Measurements from ENCODE around the gene HOOK2. TPM values are rescaled to one million over a fixed set of nuclear protein-coding genes. Genes with fewer than 3 reads are reported as not detected.

HOOK2 gene
- total and polyA plus RNA-seq, 2 of the 13 experiments (the other 11 are each of a cell fraction or from before 2014, with no cell fraction given) = 9.2 to 12.9 TPM

DNA sequence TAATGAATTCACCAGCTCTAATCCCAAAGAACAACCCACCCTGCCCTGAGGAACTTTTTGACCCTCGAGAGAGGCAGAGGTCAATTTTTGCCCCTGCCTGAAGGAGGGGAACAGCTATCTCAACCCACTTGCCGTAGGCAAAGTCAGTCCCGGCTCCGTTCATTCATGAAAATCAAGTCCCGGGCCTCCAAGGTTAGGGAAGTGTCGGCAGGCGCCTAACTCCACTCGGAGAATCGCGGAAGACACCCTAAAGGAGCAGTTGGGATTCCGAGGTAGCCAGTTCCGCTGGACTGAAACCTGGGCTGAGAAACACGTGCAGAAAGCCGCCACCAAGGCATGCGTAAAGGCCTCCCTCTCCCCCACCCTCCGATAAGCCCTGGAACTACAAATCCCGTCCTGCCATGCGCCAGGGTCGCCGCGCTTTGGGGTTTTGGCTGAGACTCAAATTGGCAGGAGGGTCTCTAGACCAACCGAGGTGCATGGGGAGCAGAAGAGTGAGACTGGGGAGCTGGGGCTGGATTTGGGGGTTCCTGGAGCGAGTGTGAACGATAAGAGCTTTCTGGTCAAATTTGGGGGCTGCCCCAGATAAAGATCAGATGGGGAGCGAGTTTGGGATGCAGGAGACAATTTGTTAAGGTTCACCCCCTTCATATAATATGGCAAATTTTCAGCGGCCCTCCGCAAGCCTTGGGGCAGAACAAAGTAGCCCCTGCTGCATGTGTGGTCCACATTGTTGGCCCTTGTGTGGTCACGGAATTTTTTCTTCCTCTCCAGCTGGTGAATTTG is 51.5 kb downstream of the HOOK2 start, which contains the start of gene TNPO2 (continued):
- TF ChIP-seq, protein P1, sequence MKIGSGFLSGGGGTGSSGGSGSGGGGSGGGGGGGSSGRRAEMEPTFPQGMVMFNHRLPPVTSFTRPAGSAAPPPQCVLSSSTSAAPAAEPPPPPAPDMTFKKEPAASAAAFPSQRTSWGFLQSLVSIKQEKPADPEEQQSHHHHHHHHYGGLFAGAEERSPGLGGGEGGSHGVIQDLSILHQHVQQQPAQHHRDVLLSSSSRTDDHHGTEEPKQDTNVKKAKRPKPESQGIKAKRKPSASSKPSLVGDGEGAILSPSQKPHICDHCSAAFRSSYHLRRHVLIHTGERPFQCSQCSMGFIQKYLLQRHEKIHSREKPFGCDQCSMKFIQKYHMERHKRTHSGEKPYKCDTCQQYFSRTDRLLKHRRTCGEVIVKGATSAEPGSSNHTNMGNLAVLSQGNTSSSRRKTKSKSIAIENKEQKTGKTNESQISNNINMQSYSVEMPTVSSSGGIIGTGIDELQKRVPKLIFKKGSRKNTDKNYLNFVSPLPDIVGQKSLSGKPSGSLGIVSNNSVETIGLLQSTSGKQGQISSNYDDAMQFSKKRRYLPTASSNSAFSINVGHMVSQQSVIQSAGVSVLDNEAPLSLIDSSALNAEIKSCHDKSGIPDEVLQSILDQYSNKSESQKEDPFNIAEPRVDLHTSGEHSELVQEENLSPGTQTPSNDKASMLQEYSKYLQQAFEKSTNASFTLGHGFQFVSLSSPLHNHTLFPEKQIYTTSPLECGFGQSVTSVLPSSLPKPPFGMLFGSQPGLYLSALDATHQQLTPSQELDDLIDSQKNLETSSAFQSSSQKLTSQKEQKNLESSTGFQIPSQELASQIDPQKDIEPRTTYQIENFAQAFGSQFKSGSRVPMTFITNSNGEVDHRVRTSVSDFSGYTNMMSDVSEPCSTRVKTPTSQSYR (CRISPR knock-in tag; IDR thresholded peaks at IDR 0.05; ENCODE audit: borderline replicate concordance) = peak; percentile 16; the same call in 1 of the 2 replicates
- no peak for TF ChIP-seq KLF11 (CRISPR knock-in tag; IDR thresholded peaks at IDR 0.05)
- no peak for TF ChIP-seq ESRRA (CRISPR knock-in tag; IDR thresholded peaks at IDR 0.05; ENCODE audit: low read depth)
- no peak; the same call in 1 of the 2 replicates for TF ChIP-seq LCORL (IDR thresholded peaks at IDR 0.05)
- peak; percentile 47; the same call in 1 of the 2 replicates for TF ChIP-seq LCORL (CRISPR knock-in tag; IDR thresholded peaks at IDR 0.05)
- no peak for TF ChIP-seq ZSCAN9 (CRISPR knock-in tag; IDR thresholded peaks at IDR 0.05; ENCODE audit: borderline replicate concordance)
- peak; percentile 23; the same call in 1 of the 2 replicates for TF ChIP-seq ZBTB7A (CRISPR knock-in tag; IDR thresholded peaks at IDR 0.05)
- TF ChIP-seq YY1 (IDR thresholded peaks at IDR 0.05; ENCODE audit: insufficient read depth, insufficient replicate concordance, low read depth, low read length) = peak; percentile 43
- TF ChIP-seq, protein P2, sequence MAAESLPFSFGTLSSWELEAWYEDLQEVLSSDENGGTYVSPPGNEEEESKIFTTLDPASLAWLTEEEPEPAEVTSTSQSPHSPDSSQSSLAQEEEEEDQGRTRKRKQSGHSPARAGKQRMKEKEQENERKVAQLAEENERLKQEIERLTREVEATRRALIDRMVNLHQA (CRISPR knock-in tag; IDR thresholded peaks at IDR 0.05) = no peak
- no peak for TF ChIP-seq GABPA (IDR thresholded peaks at IDR 0.05; ENCODE audit: low read depth, low read length)
- peak; percentile 72 for TF ChIP-seq GABPA (CRISPR knock-in tag; IDR thresholded peaks at IDR 0.05; ENCODE audit: low read depth)
- no peak for TF ChIP-seq PHB2 (IDR thresholded peaks at IDR 0.05; ENCODE audit: partially characterized antibody)
- TF ChIP-seq POGZ (CRISPR knock-in tag; IDR thresholded peaks at IDR 0.05) = 0 out of 2 replicates have a peak, but pooled peaks have one; percentile 4
- TF ChIP-seq, protein P3, sequence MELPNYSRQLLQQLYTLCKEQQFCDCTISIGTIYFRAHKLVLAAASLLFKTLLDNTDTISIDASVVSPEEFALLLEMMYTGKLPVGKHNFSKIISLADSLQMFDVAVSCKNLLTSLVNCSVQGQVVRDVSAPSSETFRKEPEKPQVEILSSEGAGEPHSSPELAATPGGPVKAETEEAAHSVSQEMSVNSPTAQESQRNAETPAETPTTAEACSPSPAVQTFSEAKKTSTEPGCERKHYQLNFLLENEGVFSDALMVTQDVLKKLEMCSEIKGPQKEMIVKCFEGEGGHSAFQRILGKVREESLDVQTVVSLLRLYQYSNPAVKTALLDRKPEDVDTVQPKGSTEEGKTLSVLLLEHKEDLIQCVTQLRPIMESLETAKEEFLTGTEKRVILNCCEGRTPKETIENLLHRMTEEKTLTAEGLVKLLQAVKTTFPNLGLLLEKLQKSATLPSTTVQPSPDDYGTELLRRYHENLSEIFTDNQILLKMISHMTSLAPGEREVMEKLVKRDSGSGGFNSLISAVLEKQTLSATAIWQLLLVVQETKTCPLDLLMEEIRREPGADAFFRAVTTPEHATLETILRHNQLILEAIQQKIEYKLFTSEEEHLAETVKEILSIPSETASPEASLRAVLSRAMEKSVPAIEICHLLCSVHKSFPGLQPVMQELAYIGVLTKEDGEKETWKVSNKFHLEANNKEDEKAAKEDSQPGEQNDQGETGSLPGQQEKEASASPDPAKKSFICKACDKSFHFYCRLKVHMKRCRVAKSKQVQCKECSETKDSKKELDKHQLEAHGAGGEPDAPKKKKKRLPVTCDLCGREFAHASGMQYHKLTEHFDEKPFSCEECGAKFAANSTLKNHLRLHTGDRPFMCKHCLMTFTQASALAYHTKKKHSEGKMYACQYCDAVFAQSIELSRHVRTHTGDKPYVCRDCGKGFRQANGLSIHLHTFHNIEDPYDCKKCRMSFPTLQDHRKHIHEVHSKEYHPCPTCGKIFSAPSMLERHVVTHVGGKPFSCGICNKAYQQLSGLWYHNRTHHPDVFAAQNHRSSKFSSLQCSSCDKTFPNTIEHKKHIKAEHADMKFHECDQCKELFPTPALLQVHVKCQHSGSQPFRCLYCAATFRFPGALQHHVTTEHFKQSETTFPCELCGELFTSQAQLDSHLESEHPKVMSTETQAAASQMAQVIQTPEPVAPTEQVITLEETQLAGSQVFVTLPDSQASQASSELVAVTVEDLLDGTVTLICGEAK (IDR thresholded peaks at IDR 0.05) = no peak
- TF ChIP-seq, protein P3 (CRISPR knock-in tag; IDR thresholded peaks at IDR 0.05) = 0 out of 2 replicates have a peak, but pooled peaks have one; percentile 34
- TF ChIP-seq PCBP1 (IDR thresholded peaks at IDR 0.05; ENCODE audit: borderline replicate concordance, low read depth, low read length) = 0 out of 2 replicates have a peak, but pooled peaks have one; percentile 25
- TF ChIP-seq MAF1 (CRISPR knock-in tag; IDR thresholded peaks at IDR 0.05; ENCODE audit: borderline replicate concordance) = no peak
- peak; percentile 85 for TF ChIP-seq ZFY (CRISPR knock-in tag; IDR thresholded peaks at IDR 0.05)
- TF ChIP-seq RXRB (CRISPR knock-in tag; IDR thresholded peaks at IDR 0.05; ENCODE audit: borderline replicate concordance) = 0 out of 2 replicates have a peak, but pooled peaks have one; percentile 17

Measured in HepG2 (cell line).